GM10266 (cell line): ENCODE results near the gene CNIH4.

Experiments
- DNase-seq: peaks from one replicate; pipeline ENCODE4 v3.0.0; 2012; ENCODE audit errors: extremely low spot score
- CTCF ChIP-seq: IDR thresholded peaks from 2 replicates; pipeline ENCODE4 v1.5.1; 2012; ENCODE audit warnings: mild to moderate bottlenecking, low read depth; ENCODE audit not compliant: control insufficient read depth, insufficient read depth; ENCODE audit errors: missing control alignments

The CNIH4 gene

DNA sequence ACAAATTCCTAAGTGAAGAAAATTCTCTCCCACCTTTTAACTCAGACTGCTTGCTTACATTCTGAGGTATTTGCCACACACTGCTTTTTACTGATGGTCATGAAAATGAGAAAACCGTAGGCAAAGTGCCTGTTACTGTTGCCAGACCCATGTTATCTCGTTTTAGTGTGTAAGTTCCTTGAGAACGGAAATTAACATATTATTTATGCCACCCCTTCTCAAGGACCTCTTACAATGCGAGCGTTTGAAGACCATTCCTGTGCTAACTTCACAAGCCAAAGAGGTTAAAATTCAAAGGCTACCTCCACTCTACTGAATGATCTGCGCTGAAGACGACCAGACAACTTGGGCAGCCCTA, 27.2 kb upstream of the CNIH4 start:
- TF ChIP-seq CTCF, result no peak

DNA sequence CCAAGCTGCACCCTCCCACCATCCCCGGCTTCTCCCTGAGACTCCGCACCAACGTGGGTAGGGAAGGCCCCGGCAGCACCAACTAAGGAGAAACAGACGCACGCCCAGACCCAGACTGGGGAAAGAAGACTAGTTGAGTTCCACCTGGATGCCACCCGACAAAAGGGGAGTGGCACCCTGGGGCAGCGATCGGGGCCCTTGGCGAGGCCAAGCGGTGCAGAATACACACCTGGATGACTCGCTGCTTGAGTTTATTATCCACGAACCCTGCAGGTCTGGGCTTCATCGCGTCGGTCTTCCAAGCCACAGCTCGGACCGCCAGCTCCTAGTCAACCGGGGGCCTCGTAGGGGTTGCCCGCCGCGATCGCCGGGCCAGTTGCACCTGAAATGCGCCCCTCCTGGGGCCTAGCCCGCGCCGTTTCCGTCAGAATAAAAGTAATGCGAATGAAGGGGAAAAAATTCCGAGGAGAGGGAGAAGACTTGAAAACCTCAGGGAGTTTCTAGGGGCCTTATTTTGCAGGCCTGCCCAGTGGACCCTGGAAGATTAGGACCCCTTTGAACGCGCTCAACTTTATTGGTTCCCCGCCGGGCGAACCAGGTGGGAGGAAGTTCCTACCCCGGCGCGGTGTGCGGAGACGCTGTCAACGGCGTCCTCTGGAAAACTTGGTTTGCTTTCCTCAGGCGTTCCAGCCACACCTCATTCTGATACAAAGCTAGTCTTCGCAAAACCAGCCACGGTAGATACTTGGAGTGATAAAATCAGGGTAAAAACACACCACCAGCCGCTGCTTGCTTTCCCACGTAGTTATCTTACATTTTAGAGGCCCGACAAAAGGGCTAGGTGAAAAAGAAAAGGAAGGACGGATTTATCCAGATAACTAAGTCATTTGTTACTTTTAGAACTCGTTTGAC, 26.6 kb upstream of the CNIH4 start, which contains the start of gene NVL:
Gene NVL, minus strand, starts transcription at position 331 of the 912 bp plus-strand sequence. Its CDS starts 45 bp downstream, at position 286.
- peak; percentile 81 for DNase-seq
- no peak for TF ChIP-seq CTCF

More for the DNA sequence above, 27.2 kb upstream of the CNIH4 start:
- DNase-seq, result no peak

DNA sequence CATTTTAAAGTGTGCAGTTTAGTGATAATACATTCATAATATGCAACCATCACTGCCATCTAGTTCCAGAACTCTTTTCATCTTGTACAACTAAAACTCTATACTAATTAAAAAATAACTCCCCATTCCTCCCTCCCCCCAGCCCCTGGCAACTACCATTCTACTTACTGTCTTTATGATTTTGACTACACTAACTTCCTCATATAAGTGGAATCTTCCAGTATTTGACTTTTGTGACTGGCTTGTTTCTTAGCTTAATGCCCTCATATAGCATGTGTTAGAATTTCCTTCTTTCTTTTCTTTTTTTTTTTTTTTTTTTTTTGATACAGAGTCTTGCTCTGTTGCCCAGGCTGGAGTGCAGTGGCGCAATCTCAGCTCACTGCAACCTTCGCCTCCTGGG, 25.4 kb upstream of the CNIH4 start:
- no peak for DNase-seq
- no peak for TF ChIP-seq CTCF

- no peak for TF ChIP-seq CTCF
- no peak for DNase-seq
Observed at GRCh38 chr1:224331824-224332223, 24.9 kb upstream of the CNIH4 start.

GRCh38 chr1:224333309-224333926, 23.3 kb upstream of the CNIH4 start:
- peak; percentile 51 for DNase-seq
- TF ChIP-seq CTCF, result peak; percentile 56

DNA sequence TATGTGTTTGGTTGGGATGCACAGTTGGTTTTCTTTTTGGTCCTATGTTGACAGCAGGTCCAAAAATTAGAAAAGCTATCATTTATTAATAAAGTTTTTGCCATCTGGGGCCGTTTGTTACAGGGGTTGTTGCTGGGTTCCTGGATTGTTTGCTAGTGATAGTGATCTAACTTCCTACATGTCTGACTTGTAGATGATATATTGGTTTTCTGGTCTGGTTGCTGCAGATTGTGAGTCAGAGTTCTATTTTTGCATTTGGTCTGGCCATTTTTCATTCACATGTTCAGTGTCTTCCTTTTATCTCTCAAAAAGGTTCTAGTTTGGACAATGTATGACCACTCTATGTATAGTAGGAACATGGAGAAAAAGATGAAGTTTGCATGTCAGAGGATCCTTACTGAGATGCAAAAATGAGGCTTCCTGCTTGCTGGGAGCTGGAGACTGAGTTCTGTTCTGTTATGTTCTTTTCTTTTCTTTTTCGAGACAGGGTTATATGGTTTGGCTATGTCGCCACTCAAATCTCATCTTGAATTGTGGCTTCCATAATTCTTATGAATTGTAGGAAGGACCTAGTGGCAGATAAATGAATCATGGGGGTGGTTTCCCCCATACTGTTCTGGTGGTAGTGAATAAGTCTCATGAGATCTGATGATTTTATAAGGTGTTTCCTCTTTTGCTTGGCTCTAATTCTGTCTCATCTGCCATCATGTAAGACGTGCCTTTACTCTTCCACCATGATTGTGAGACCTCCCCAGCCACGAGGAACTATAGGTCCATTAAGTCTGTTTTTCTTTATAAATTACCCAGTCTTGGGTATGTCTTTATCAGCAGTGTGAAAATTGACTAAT, 22.5 kb upstream of the CNIH4 start:
- peak; percentile 40 for DNase-seq
- no peak for TF ChIP-seq CTCF
